H1 (cell line): ENCODE results near the gene UBALD1. TPM values are rescaled to one million over a fixed set of nuclear protein-coding genes. Genes with fewer than 3 reads are reported as not detected.

ENCODE experiments used
- ATF3 ChIP-seq: IDR thresholded peaks from 2 replicates; pipeline ENCODE4 v1.6.1; 2011; ENCODE audit warnings: low read depth, mild to moderate bottlenecking, low read length; ENCODE audit not compliant: insufficient read depth
- E2F6 ChIP-seq: IDR thresholded peaks from 2 replicates; pipeline ENCODE4 v1.6.1; 2012; ENCODE audit warnings: inconsistent platforms
- GABPA ChIP-seq: IDR thresholded peaks from 2 replicates; pipeline ENCODE4 v1.6.1; 2011; ENCODE audit warnings: mild to moderate bottlenecking, low read length, moderate library complexity, borderline replicate concordance; ENCODE audit not compliant: insufficient read depth
- KDM1A ChIP-seq: fragments of 200-600, 300-600 bp; sonication (generic); IDR thresholded peaks from 2 replicates; pipeline ENCODE4 v1.7.1; 2016; ENCODE audit warnings: mild to moderate bottlenecking, low read length, borderline replicate concordance
- MAX ChIP-seq: IDR thresholded peaks from 2 replicates; pipeline ENCODE4 v1.6.1; 2012; ENCODE audit warnings: inconsistent platforms
- USF2 ChIP-seq: IDR thresholded peaks from 2 replicates; pipeline ENCODE4 v1.6.1; 2011; ENCODE audit warnings: low read length, improper control_type of control experiment
- YY1 ChIP-seq: IDR thresholded peaks from 2 replicates; pipeline ENCODE4 v1.6.1; 2011; ENCODE audit warnings: low read depth, mild to moderate bottlenecking, low read length
- polyA plus RNA-seq, 7 experiments: library from polyadenylated mRNA; depleted of rRNA in 3 of 7; stranded (reverse) in 5 of 7; unstranded in 2 of 7; fragments of >200 nt in 5 of 7; fragments of 200-250 nt in 2 of 7; gene quantifications; 1 replicate in 5 of 7; 2 replicates in 1 of 7; 4 replicates in 1 of 7; pipeline versions ENCODE4 v1.2.1 to v1.2.3, GENCODE V29; 2011 to 2013; ENCODE audit warnings: missing spikeins in 2 of 7, mixed read lengths in 2 of 7
- total RNA-seq: library from RNA; stranded (reverse); fragmentation: NEBNext Ultra II Directional; extraction: Animal tissue kit (Norgen Biotek cat#: 25700); gene quantifications from 2 replicates; pipeline ENCODE4 v1.2.1, GENCODE V29; 2021

Gene UBALD1
- total and polyA plus RNA-seq, 2 of the 8 experiments (the other 6 are each of a cell fraction or from before 2014, with no cell fraction given) = 28.6 to 62.0 TPM

GRCh38 chr16:4650443-4651074 lies 35.9 kb upstream of the UBALD1 start (continued):
- TF ChIP-seq USF2 (peak; percentile 81), YY1 (peak; percentile 90), GABPA (peak; percentile 62; the same call in 1 of the 2 replicates), KDM1A (peak; percentile 33; the same call in 1 of the 2 replicates), E2F6 (peak; percentile 49; the same call in 1 of the 2 replicates), ATF3 (peak; percentile 75; the same call in 1 of the 2 replicates), MAX (peak; percentile 95)
